B cell (primary cell): ENCODE measurements around the gene ZFX.

Experiments used
- CTCF ChIP-seq: fragments of 200-600 bp; IDR thresholded peaks from one replicate; pipeline ENCODE4 v1.8.0; 2022; ENCODE audit warnings: antibody characterized with exemption, mild to moderate bottlenecking
- EZH2 ChIP-seq: IDR thresholded peaks from 2 replicates; pipeline ENCODE4 v1.6.1; 2012; ENCODE audit warnings: borderline replicate concordance, low read depth, mild to moderate bottlenecking, moderate library complexity, low read length; ENCODE audit not compliant: insufficient read depth, poor library complexity, severe bottlenecking

- no peak for TF ChIP-seq CTCF
- no peak for TF ChIP-seq EZH2
Observed at GRCh38 chrX:24150898-24151297, 1.4 kb downstream of the ZFX start.
